GM12873 (cell line): Measurements from ENCODE around the gene SACM1L.

Experiments used
- CTCF ChIP-seq: IDR thresholded peaks from 2 replicates; pipeline ENCODE4 v1.5.1; 2012; ENCODE audit warnings: low read depth, mild to moderate bottlenecking, moderate library complexity, low read length, control low read depth; ENCODE audit not compliant: insufficient read depth; ENCODE audit errors: missing control alignments

SACM1L gene

GRCh38 chr3:45739991-45740390 lies 50.8 kb downstream of the SACM1L start:
- TF ChIP-seq CTCF = no peak

GRCh38 chr3:45741247-45741646 lies 52.1 kb downstream of the SACM1L start:
- TF ChIP-seq CTCF = no peak

- no peak for TF ChIP-seq CTCF
Observed at GRCh38 chr3:45741742-45742460, 52.7 kb downstream of the SACM1L start.

- no peak for TF ChIP-seq CTCF
Observed at GRCh38 chr3:45742461-45743089, 53.4 kb downstream of the SACM1L start.

GRCh38 chr3:45746165-45746776 lies 57.1 kb downstream of the SACM1L start:
- TF ChIP-seq CTCF = no peak

DNA sequence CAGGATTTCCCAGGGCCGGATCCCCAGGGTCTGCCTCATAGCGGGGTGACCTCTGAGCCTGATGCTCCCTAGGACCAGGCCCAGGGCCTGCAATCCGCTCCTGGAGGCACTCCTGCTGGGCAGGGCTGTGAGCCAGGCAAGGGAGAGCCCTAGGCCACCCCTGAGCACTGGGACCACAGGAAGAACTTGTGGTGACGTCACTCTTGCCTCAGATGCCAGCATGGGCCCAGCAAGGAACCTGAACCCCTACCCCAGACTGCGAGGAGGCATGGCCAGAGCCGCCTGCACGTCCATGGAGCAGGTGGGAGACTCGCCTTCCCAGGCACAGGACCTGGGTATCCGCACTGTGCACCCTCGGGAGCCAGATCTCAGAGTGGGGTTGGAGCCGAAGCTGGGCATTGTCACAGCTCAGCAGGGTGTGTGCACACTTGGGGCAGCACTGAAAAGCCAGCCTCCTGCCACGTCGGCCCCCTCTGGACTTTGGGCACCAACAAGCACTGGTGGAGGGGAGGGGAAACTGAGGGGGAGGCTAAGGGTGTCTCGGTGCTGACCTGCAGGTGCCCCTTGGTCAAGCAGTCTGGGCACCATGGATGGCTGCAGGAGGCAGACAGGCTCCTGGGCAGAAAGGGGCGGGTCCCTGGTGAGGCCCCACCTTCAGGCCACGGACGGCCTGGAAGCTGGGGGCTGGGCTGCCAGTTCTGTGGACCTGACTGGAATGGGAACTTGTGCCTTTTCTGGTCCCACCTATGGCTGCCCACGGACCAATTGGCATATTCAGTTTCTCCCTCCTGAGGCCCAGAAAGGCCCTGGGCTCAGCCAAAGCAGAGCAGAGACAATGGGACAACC lies 57.8 kb downstream of the SACM1L start:
- no peak for TF ChIP-seq CTCF

GRCh38 chr3:45748068-45748467 lies 58.9 kb downstream of the SACM1L start:
- TF ChIP-seq CTCF = no peak
